HG03095 (cell line): ENCODE data around the gene WEE1.
"Not testable (repeated sequence)": the region's sequence is repeated elsewhere in the genome, so short reads cannot be mapped to it uniquely, and the experiment has no call there.

Experiments
- ATAC-seq: cut with Tn5 transposase; IDR thresholded peaks from one replicate; pipeline ENCODE4 v1.9.1; 2021; ENCODE audit warnings: moderate library complexity; ENCODE audit not compliant: unreplicated experiment

WEE1 gene

DNA sequence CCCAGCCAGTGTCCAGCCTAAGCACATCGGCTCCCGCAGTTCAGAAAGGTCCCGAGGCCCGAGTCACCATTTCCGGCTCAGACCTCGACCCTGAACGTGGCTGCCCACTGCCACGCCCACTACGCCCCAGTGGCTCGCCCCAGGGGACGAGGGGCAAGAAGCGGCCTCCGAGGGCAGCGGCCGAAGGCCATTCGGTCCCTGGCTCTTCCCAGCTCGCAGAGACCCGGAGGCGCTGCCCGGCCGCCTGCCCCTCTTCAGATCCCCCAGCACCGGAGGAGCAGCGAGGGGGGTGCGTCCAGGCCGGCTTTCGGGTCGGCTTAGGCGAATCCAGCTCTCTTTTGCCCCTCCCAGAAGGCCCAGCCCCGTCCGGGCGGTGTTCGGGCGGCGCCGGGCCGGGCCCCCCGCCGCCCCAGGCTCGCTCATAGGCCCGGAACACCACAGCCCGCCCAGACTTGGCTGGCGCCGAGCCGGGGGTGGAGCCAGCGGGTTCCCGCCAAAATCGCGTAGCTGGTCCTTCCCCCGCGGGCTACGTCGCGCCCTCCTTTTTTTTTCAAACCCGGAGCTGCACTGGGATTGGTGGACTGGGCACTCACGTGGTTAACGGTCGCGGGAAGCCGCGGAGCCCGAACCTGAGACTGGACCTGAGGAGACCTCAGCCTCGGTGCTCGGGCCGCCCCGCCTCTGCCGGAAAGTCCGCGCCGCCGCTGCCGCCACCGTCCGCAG, at the start of gene WEE1:
Gene WEE1 (plus strand): TSS at position 619 of the 723 bp plus-strand sequence. CDS start 264 bp downstream, outside the sequence.
- peak; percentile 80 for ATAC-seq

DNA sequence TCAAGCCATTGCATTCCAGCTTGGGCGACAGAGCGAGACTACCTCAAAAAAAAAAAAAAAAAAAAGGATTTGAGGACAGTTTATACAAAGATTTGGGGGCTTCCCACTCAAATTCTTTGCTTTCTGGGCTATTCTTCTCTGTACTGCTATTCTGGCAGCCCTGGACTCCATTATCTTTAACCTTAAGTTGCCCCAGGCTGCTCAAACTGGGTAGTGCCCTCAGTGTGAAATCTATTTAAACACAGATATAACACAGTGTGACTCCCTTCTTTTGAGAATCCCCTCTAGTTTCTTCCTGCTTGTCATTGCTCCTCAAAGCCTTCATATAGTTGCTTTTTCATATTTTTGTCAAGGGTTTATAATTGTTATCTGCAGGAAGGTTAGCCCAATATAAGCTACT, 49.5 kb upstream of the WEE1 start:
- no peak for ATAC-seq

DNA sequence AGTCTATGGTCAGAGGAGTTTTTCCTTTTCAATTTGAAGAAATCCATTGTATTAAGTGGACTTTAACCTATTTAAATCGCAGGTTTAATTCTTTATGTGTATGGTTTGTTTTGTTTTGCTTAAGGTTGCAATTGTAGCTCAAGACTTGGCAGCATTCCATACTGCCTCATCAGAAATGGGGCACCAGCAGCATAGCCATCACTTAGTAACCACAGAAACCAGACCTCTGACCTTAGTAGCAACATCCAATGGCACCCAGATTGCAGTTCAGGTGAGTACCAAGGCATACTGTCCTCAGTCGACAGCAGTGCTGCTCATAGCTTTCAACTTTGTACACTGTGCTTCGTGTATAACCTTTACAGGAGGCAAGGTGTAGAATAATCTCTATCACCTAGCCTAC, 48.4 kb upstream of the WEE1 start:
- no peak for ATAC-seq

DNA sequence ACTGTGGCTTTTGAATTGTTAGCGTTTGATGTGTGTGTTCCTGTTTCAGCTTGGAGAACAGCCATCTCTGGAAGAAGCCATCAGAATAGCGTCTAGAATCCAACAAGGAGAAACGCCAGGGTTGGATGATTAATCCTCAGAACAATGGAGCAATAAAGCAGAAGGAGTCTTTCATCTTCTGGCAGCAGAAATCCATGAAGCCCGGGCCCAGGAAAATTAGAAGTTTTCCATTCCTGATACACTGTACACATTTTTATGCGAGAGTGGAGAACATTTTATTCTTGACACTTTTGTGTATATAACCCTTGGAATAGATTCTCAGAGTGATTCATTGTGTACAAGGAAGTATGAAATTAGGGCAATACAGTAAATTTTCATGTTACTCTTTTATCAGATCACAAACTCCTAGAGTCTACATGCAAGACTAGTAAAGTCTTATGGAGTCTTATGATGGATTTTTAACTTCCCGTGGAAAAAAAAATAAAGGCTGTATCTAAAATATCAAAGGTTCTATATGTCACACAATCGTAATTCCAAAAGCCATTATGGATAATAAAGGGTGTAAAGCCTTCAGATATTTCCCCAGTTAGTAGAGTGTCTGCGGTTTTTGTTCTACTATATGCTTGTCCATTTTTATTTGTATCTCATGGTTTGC, 45.9 kb upstream of the WEE1 start:
- ATAC-seq = no peak

DNA sequence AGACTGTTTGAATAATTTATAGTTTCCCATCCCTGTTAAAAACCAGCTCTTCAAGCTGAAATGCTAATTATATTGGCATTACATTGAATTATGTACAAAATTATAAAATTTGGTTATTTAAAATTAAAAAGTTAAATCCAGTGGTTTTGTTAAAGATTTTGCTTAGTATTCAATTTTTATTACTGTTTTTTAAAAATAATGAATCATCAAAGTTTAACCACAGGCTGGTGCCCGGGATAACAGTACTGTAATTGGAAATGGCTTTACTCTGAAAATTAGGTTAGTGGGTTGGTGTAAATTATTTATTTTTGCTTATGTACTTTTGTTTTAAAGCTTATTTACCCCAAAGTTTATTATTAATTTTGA, 45.4 kb upstream of the WEE1 start:
- no peak for ATAC-seq

DNA sequence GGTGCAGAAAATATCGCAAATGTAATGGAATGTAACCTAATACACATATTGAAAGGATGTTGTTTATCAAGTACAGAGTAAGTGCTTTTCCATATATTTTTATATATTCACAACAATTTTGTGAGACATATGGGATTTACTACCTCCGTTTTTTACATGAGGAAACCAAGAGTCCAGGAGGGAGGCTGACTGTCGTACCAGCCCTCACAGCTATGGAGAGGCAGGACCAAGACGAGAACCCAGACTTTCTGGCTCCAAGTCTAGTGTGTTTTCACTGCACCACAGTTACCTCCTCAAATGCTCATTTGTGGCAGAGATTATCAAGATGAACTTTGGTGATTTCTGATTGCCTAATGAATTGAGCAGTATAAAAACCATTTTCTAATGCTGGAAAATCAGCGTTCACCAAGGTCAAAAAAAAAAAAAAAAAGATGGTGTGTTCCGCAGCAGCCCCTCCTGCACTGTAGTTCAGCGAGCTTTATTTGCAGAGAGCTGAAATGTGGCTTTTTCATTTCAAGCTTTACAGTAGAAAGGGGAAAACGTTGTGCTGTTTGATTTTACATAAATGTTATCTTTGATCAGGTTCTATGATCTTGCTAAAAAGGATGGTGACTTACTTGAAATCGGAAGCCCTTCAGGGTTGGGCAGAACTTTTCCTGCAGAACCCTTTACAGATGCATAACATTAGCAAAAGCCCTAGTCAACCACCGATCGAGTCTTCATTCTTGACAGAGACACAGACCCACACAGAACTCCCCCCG, 44.7 kb upstream of the WEE1 start:
- ATAC-seq = no peak

DNA sequence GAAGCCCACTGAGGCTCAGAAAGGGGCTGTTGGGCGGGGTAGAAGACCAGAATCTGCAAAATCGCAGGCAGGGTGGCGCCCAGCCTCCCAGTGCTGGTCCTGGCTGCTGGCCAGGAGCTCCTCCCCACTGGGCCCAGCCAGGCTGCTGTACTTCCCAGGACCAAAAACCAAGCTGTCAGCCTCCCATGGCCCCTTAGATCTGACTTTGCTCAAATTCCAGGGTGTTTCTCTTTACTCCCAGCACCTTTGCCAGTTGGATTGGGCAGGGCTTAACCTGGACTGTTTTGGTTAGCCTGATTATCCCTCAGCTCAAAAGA, 44.2 kb upstream of the WEE1 start:
- ATAC-seq = no peak

DNA sequence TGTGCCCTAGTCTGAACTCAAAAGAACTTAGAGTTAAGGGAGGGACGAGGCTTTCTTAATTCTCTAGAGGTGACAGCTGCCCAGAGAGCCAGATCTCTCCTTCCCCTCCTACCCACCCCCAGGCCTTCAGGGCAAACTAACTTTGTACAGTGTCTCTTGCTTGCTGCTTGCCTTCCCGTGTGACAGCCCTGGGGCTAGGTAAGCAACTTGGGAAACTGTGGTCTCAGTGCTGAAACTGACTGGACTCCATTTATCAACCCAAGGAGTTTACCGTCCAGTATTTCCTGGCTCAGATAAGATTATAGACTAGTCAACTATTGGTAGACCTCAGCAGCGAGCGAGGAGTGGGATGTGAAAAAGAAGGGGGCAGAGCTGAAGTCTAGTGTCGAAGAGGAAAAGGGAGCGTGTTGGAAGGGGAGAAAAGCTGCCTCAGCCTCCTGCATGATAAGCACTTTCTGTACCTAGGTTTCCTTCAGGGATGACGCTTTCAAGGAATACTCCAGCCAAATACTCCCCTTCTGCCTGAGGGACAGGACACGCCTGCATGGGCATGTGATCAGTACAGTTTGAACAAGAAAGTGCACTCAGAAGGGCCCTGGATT, 43.3 kb upstream of the WEE1 start:
- no peak for ATAC-seq

DNA sequence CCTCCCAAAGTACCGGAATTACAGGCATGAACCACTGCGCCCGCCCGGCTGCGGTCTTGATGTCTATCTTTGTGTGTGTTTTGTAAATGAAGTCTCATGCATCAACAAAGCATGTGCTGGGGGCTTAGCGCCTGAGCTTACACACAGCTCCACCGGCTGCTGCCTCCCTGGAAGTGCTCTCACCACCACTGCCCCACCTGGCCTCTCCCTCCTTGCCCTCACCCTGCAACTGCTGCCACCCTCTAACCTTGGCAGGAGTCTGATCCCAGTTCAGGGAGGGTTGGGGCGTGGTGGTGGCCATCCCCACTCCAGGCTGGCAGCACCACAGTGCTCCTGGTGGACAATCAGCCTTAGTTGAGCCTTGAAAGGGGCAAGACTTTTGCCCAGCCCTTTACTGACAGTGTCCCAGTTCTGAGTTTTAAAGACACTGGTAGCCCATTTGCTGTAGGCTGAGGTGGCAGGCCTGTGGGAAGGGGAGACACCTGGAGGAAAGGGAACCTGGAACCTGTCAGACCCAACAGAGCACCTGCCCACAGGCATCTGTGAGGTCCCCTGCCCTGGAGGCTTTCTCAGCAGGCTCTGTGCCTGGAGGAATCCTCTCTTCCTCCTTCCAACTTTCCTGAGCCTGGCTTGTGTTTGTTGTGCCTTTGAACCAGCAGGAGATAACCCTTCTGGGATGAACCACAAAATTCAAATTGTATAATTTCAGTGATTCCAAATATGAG, 42.4 kb upstream of the WEE1 start:
- no peak for ATAC-seq

DNA sequence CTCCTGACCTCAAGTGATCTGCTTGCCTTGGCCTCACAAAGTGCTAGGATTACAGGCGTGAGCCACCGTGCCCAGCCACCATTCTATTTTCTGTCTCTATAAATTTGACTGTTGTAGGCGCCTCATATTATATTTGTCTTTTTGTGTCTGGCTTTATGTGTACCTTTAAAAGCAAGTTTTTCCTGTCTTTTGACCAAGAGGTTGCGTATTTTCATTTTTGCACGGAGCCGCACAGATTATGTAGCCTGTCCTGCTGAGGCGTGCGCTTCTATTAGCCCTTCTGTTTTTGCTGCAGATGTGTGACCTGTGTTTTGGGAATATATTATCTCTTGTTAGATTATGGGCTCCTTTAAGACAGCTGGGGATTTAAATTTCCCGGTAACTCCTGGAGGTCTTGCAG, 40.4 kb upstream of the WEE1 start:
- ATAC-seq = no peak

DNA sequence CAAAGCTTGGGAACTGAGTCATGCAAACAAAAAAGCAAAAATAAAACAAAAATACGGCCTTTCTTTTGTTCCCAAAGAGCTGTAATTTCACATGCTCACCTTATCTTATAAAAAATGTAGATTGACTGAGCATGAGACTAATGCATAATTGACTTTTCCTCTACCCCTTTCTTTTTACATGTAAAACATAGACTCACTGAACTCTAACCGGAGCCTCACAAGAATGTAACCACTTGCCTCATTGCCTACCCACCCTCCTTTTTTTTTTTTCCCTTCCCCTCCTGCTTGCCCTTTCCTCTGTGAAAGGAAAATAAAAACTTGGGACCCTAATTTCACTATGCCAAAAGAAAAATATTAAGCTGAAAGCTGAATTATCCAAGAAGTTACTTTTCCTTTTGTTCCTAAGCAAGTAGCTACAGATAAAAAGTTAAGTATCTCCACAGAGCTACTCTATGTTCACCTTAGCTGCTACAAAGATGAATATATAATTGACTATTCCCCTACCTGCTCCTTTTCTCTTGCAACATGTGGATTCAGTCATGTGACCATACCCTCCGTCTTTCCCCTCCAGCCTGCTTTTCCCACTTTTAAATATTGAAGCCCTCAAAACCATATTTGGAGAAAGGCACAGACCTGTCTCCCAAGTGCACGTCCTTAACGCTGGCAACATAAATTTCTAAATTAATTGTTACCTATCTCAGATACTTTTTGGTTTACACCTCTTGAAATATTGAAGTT, 39.6 kb upstream of the WEE1 start:
- no peak for ATAC-seq

DNA sequence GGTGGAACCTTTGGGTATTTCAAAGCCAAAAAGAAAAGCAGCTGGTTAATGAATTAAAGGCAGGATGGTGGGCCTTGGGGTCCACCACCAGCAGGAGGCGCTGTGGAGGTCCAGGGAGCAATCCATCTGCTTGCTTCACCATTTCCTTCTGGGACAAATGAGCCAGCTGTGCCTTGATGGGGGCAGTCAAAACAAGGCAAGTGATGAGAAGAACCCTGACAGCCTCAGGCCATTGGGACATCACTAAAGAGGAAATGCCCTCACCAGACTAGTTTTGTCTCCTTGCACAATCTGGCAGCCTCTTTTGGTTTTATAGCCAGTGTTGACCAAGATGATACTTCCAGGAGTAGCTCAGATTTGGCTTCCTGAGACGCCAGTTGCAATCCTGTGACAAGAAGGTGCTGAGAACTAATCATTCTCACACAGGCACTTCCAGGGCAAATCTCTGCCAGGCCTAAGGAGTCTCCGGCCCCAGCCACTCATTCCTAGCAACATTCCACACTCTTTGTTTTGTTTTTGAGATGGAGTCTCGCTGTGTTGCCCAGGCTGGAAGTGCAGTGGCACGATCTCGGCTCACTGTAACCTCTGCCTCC, 38.2 kb upstream of the WEE1 start:
- ATAC-seq = no peak

DNA sequence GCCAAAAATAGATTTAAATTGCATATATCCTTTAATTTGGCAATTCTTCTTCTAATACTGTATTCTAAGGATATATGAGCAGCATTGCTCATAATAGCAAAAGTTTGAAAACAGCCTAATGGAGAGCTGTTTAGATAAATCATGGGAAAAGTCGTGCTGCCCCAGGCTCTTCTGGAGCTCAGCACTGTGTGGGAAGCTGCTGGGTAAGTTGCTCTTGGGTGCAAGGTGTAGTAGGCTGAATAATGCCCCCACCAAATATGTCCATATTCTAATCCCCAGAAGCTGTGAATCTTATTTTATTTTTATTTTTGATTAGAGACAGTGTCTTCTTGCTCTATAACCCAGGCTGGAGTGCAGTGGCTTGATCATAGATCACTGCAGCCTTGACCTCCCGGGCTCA, 34.9 kb upstream of the WEE1 start:
- no peak for ATAC-seq

DNA sequence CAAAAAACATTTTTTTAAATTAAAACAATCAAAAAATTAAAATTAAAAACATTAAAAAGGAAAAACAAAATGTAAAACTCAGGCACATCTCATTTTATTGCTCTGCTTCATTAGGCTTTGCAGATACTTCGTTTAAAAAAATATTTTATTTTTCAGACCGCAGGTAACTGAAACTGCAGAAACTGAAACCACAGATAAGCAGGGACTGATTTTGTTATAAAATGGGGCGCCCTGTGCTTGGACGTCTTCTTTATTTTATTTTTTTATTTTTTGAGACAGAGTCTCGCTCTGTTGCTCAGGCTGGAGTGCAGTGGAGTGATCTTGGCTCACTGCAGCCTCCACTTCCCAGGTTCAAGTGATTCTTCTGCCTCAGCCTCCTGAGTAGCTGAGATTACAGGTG, 24.3 kb upstream of the WEE1 start:
- ATAC-seq = not testable (repeated sequence)

DNA sequence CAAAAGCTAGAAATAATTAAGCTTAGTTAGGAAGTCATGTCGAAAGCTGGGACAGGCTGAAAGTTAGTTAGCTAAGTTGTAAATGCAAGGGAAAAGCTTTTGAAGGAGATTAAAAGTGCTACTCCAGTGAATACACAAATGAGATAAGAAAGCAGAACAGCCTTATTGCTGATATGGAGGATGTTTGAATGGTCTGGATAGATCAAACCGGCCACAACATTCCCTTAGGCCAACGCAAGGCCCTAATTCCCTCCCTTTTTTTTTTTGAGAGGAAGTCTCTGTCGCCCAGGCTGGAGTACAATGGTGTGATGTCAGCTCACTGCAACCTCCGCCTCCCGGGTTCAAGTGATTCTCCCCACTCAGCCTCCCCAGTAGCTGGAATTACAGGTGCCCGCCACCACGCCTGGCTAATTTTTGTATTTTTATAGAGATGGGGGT, 23.3 kb upstream of the WEE1 start:
- no peak for ATAC-seq

DNA sequence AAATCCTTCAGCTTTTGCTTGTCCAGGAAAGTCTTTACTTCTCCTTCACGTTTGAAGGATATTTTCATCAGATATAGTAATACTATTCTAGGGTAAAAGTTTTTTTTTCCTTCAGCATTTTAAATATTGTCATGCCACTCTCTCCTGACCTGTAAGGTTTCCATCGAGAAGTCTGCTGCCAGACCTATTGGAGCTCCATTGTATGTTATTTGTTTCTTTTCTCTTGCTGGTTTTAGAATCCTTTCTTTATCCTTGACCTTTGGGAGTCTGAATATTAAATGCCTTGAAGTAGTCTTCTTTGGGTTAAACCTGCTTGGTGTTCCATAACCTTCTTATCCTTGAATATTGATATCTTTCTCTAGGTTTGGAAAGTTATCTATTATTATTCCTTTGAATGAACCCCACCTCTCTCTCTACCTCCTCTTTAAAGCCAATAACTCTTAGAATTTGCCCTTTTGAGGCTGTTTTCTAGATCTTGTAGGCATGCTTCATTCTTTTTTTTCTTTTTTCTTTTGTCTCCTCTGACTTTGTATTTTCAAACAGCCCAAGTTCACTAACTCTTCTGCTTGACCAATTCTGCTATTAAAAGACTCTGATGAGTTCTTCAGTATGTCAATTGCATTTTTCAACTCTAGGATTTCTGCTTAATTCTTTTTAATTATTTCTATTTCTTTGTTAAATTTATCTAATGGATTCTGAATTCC, 12.0 kb upstream of the WEE1 start:
- no peak for ATAC-seq

DNA sequence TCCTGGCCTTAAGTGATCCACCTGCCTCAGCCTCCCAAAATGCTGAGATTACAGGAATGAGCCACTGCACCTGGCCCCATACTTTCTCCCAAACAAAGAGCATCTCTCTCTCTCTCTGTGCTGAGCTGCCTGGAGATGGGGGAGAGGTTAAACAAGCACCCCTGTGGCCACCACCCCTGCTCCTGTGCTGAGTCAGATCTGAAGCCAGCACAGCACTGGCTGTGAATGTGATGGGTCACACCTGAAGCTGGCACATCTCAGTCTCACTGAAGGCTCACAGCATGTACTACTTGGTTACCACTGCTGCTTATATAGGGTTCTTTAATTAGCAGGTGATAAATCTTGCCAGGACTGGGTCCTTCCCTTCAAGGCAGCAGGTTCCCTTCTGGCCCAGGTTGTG, 10.8 kb upstream of the WEE1 start:
- ATAC-seq = no peak

DNA sequence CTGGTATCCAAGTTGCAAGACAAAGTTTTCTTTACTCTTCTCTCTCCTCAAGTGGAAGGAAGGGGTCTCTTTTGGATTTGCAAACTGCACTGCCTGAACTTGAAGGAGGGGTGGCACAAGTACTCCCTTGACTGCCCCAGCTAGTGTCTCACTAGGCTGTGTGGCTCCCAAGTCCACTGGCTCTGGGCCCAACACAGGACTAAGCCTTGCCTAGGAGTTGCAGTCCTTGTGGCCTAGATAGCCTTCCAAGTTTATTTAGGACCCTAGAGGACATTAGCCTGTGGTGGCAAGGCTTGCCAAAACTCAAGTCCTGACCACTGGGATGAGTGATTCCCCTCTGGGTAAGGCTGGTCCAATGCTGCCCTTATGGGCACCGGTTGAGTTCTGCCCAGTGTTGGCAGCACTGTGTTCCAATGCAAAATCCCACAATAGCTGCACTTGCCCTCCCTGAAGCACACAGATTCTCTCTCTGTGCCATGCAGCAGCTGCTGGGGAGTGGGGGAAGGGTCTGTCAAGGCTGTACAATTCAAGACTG, 10.2 kb upstream of the WEE1 start:
- ATAC-seq = no peak
